Suprapubic skin (tissue), 4 donors: ENCODE results near the gene MMP21. TPM values are rescaled to one million over a fixed set of nuclear protein-coding genes. Genes with fewer than 3 reads are reported as not detected.

Experiments used
- DNase-seq, 2 donors: peaks; one replicate each; pipeline ENCODE4 v3.0.0-alpha.2; 2019; ENCODE audit warnings: low spot score in 2 of 2
- H3K27ac ChIP-seq: fragments of 200-600 bp; sonication (generic); one replicate; pipeline ENCODE4 v1.5.1; 2019
- H3K27me3 ChIP-seq: fragments of 200-600 bp; sonication (generic); one replicate; pipeline ENCODE4 v1.5.1; 2019
- H3K36me3 ChIP-seq: fragments of 200-600 bp; sonication (generic); one replicate; pipeline ENCODE4 v1.5.1; 2019
- H3K4me1 ChIP-seq: fragments of 200-600 bp; sonication (generic); one replicate; pipeline ENCODE4 v1.5.1; 2019
- H3K4me3 ChIP-seq: fragments of 200-600 bp; sonication (generic); one replicate; pipeline ENCODE4 v1.5.1; 2019; ENCODE audit warnings: mild to moderate bottlenecking
- H3K9me3 ChIP-seq: fragments of 200-600 bp; sonication (generic); one replicate; pipeline ENCODE4 v1.5.1; 2019
- EP300 ChIP-seq: sonication (generic); formaldehyde crosslinking; IDR thresholded peaks from one replicate; pipeline ENCODE4 v1.6.1; 2017; ENCODE audit warnings: antibody characterized with exemption
- POLR2A ChIP-seq, 2 donors: fragments of 450-650 bp; IDR thresholded peaks; one replicate each; pipeline ENCODE4 v1.6.1; 2017; ENCODE audit warnings: antibody characterized with exemption in 2 of 2, mild to moderate bottlenecking in 2 of 2, moderate library complexity in 2 of 2
- POLR2AphosphoS5 ChIP-seq, 3 donors: sonication (generic); formaldehyde crosslinking; IDR thresholded peaks; one replicate each; pipeline ENCODE4 v1.6.1; 2017; ENCODE audit warnings: antibody characterized with exemption in 3 of 3
- WGBS: methylation state at CpG from one replicate; pipeline ENCODE4 v1.1.5; 2018; 5-methylcytosine and 5-hydroxymethylcytosine counted together
- total RNA-seq, 4 donors: library from RNA; depleted of rRNA; stranded (reverse); fragments of >200 nt; gene quantifications; one replicate each; pipeline ENCODE4 v1.1.0, GENCODE V29; 2016
- TF ChIP-seq, protein P1 (sequence below), 2 donors: fragments of 200-600 bp in 1 of 2; fragments of 450-650 bp in 1 of 2; sonication (generic) in 1 of 2; IDR thresholded peaks; one replicate each; pipeline ENCODE4 v1.5.1; 2016 to 2019; ENCODE audit warnings: antibody characterized with exemption in 2 of 2, mild to moderate bottlenecking in 1 of 2, moderate library complexity in 1 of 2

Gene MMP21
- total RNA-seq, 4 donors from 2014 or later = 0.23 to 0.48 TPM; not detected in 2

DNA sequence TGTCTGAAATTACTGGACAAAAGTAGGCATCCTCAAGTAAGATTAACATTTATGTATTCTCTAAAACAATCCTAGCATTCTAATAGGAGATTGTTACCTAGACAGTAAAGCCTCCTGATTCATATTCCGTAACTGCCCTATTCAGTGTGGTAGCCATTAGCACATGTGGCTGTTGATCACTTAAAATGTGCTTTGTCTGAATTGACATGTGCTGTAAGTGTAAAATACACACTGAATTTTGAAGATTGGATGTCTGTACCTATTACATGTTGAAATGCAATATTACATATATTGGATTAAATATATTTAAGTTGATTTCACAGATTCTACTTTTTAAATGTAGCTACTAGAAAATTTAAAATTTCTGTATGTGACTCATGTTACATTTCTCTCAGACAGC, 41.5 kb downstream of the MMP21 start:
- Histone ChIP-seq H3K27me3 (no peaks in the 10 kb centered on the region), H3K27ac (no peak overlapping the region), H3K9me3 (no peaks in the 10 kb centered on the region), H3K4me1 (no peaks in the 10 kb centered on the region), H3K4me3 (no peak overlapping the region), H3K36me3 (peaks cover 99% of the 10 kb centered on the region)
- 100% methylated on average over 1 of the region's 1 CpG for WGBS
- DNase-seq = no peak
- TF ChIP-seq POLR2AphosphoS5 (IDR thresholded peaks at IDR 0.05) (no peak), EP300 (no peak), POLR2A (IDR thresholded peaks at IDR 0.05) (no peak)
- TF ChIP-seq, protein P1, sequence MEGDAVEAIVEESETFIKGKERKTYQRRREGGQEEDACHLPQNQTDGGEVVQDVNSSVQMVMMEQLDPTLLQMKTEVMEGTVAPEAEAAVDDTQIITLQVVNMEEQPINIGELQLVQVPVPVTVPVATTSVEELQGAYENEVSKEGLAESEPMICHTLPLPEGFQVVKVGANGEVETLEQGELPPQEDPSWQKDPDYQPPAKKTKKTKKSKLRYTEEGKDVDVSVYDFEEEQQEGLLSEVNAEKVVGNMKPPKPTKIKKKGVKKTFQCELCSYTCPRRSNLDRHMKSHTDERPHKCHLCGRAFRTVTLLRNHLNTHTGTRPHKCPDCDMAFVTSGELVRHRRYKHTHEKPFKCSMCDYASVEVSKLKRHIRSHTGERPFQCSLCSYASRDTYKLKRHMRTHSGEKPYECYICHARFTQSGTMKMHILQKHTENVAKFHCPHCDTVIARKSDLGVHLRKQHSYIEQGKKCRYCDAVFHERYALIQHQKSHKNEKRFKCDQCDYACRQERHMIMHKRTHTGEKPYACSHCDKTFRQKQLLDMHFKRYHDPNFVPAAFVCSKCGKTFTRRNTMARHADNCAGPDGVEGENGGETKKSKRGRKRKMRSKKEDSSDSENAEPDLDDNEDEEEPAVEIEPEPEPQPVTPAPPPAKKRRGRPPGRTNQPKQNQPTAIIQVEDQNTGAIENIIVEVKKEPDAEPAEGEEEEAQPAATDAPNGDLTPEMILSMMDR (IDR thresholded peaks at IDR 0.05) = no peak

DNA sequence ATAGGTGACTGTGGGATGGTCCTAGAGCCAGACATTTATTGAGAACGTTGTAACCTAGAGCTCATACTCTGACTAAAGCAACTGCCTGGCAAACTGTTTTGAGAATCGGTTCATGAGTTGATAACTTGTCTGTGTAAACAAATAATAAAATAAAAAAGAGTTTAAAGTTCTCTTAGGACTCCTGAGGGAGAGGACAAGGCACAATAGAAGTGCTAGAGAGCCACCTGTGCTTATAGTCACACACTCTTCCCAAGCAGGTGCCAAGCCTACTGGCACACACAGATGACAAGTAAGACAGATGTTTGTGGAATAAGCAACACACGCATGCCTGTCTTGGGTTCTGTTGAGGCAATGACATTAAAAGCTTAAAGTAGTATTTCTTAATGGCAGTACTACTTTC, 48.2 kb downstream of the MMP21 start:
- Histone ChIP-seq H3K9me3 (no peaks in the 10 kb centered on the region), H3K27ac (no peak overlapping the region), H3K36me3 (peaks cover 93% of the 10 kb centered on the region), H3K4me1 (no peaks in the 10 kb centered on the region), H3K27me3 (no peaks in the 10 kb centered on the region), H3K4me3 (no peak overlapping the region)
- no peak for DNase-seq
- TF ChIP-seq POLR2AphosphoS5 (IDR thresholded peaks at IDR 0.05) (no peak), POLR2A (IDR thresholded peaks at IDR 0.05) (no peak), EP300 (no peak)
- TF ChIP-seq, protein P1 (IDR thresholded peaks at IDR 0.05) = no peak
- 65% methylated on average over 3 of the region's 3 CpGs for WGBS

DNA sequence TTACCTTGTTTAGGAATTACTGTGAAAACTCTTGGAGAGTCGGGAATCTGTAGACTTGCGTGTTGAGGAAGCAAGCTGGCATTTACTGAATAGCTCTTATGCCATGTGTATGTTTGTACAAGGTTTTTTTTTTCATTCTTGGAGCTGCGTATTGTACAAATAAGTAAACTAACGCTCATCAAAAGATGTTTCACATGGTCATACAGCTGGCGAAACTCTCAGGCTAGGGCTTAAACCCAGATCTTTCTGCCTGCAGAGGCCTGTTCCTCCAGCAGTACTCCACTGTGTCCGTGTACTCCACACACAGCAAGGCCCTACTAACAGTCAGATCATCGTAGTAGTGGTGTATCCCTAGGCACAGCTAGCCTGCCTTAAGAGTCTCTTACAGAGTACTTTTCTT, 48.7 kb downstream of the MMP21 start:
- Histone ChIP-seq H3K27ac (no peak overlapping the region), H3K4me1 (no peaks in the 10 kb centered on the region), H3K9me3 (no peaks in the 10 kb centered on the region), H3K27me3 (no peaks in the 10 kb centered on the region), H3K4me3 (no peak overlapping the region), H3K36me3 (peaks cover 92% of the 10 kb centered on the region)
- TF ChIP-seq, protein P1 (IDR thresholded peaks at IDR 0.05) = no peak
- no peak for TF ChIP-seq EP300
- no peak for TF ChIP-seq POLR2A (IDR thresholded peaks at IDR 0.05)
- TF ChIP-seq POLR2AphosphoS5 (IDR thresholded peaks at IDR 0.05) = no peak
- DNase-seq = no peak
- 95% methylated on average over 7 of the region's 7 CpGs for WGBS

DNA sequence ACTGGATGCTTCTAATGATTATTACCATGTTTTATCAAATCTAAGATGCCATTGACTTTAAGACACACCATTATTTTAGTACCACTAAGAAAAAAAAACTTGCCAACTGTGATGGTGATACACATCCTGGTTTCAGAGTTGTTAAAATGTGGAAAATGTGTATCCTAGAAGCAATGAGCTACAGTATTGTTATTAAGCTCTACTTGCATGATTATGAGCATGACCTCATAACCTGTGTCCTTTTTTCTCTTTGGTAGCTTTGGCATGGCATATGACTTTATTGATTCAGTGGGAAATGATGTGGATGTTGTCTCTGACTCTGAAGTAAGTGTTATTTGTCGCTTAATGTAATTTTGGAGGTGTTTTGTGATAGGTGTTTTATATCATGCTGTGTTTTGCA, 52.8 kb downstream of the MMP21 start:
- H3K27ac ChIP-seq = no peak overlapping the region
- TF ChIP-seq EP300 = no peak
- TF ChIP-seq, protein P1 (IDR thresholded peaks at IDR 0.05) = no peak
- TF ChIP-seq POLR2A (IDR thresholded peaks at IDR 0.05) = no peak
- TF ChIP-seq POLR2AphosphoS5 (IDR thresholded peaks at IDR 0.05) = no peak
- peaks cover 19% of the 10 kb centered on the region for H3K4me1 ChIP-seq
- peaks cover 52% of the 10 kb centered on the region for H3K36me3 ChIP-seq
- DNase-seq = no peak
- 95% methylated on average over 1 of the region's 1 CpG for WGBS
- no peaks in the 10 kb centered on the region for H3K27me3 ChIP-seq
- no peaks in the 10 kb centered on the region for H3K9me3 ChIP-seq
- H3K4me3 ChIP-seq = no peak overlapping the region

DNA sequence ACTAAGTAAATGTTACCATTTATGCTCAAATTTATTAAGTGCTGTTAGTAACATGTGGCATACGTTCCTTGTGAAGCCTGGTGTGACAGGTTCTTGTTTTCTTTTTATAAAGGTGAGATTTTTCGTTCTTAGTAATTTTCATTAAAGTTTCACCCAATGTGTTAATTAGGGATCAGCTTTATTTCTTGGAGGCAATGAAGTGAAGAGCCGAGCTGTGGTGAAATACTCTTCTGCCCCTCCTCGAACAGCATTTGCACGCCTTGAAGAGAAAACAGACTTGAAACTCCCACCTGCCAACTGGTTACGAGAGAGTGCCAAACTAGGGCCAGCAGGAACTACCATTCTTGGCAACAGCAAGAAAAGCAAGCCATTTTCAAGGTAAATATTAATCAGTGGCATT, 54.6 kb downstream of the MMP21 start:
- no peaks in the 10 kb centered on the region for H3K9me3 ChIP-seq
- no peak for TF ChIP-seq POLR2AphosphoS5 (IDR thresholded peaks at IDR 0.05)
- no peak for TF ChIP-seq EP300
- no peak for TF ChIP-seq POLR2A (IDR thresholded peaks at IDR 0.05)
- TF ChIP-seq, protein P1 (IDR thresholded peaks at IDR 0.05) = no peak
- no peak for DNase-seq
- no peak overlapping the region for H3K27ac ChIP-seq
- no peaks in the 10 kb centered on the region for H3K27me3 ChIP-seq
- 83% methylated on average over 6 of the region's 6 CpGs for WGBS
- peaks cover 19% of the 10 kb centered on the region for H3K4me1 ChIP-seq
- H3K4me3 ChIP-seq = no peak overlapping the region
- peaks cover 34% of the 10 kb centered on the region for H3K36me3 ChIP-seq
